Measurements from ENCODE around the gene ALKBH4.
"Not testable (repeated sequence)": the region's sequence is repeated elsewhere in the genome, so short reads cannot be mapped to it uniquely, and the experiment has no call there.

Gene ALKBH4

GRCh38 chr7:102408530-102408929 is 56.1 kb downstream of the ALKBH4 start:
- peaks cover 72% of the 10 kb centered on the region for H3K36me3 ChIP-seq (ENCODE audit: control insufficient read depth, insufficient read depth, low read length)
- not testable (repeated sequence) for H3K9ac ChIP-seq (ENCODE audit: low read length); H3K4me1 ChIP-seq (ENCODE audit: control insufficient read depth, insufficient read depth, low read length); H3K27ac ChIP-seq (ENCODE audit: low read depth, low read length); H3K27me3 ChIP-seq (ENCODE audit: control insufficient read depth, insufficient read depth, low read length); H3K9me3 ChIP-seq (ENCODE audit: control insufficient read depth, insufficient read depth, low read depth, low read length); H3K4me3 ChIP-seq (ENCODE audit: low read depth, low read length)

DNA sequence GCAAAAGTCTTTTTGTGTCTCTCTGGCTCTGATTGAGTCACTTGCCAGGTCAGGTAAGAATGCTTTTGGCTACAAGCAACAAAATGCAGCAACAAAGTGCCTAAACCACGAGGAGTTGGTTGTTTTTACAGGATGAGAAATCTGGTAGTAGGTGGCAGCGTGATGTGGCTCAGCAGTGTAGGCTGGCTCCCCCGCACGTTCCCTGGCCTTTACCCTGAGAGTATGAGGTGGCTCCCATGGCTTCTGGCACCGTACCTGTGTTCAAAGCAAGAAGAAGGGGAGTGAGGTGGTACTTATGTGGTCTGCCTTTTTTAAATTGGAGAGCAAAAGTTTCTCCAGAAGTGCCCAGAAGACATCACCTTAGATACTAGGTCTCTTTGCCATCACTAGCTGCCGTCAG is 56.8 kb downstream of the ALKBH4 start:
- H3K9ac ChIP-seq (ENCODE audit: low read length): no peak overlapping the region
- no peak overlapping the region for H3K27ac ChIP-seq (ENCODE audit: low read depth, low read length)
- peaks cover 74% of the 10 kb centered on the region for H3K36me3 ChIP-seq (ENCODE audit: control insufficient read depth, insufficient read depth, low read length)
- no peaks in the 10 kb centered on the region for H3K4me1 ChIP-seq (ENCODE audit: control insufficient read depth, insufficient read depth, low read length)
- no peaks in the 10 kb centered on the region for H3K27me3 ChIP-seq (ENCODE audit: control insufficient read depth, insufficient read depth, low read length)
- no peak overlapping the region for H3K4me3 ChIP-seq (ENCODE audit: low read depth, low read length)
- no peaks in the 10 kb centered on the region; the same call in 1 of the 2 replicates for H3K9me3 ChIP-seq (ENCODE audit: control insufficient read depth, insufficient read depth, low read depth, low read length)
